Astrocyte (in vitro differentiated cells and primary cell): ENCODE results near the gene TBC1D14. TPM values are rescaled to one million over a fixed set of nuclear protein-coding genes. Genes with fewer than 3 reads are reported as not detected.

Source experiments
- DNase-seq: peaks from one replicate; pipeline ENCODE4 v3.0.0-alpha.2; 2010; ENCODE audit warnings: low read depth
- FAIRE-seq: peaks from 2 replicates; lab custom pipeline; 2011; peaks lifted over from hg19 to GRCh38; lab: Jason Lieb, UNC
- H2AFZ ChIP-seq: 2 replicates; pipeline ENCODE4 v1.6.0; 2012; ENCODE audit warnings: low read depth, low read length, inconsistent platforms
- H3K27ac ChIP-seq: 2 replicates; pipeline ENCODE4 v1.5.1; 2011; ENCODE audit warnings: low read depth, low read length, inconsistent platforms
- H3K27me3 ChIP-seq: 2 replicates; pipeline ENCODE4 v1.6.0; 2011; ENCODE audit warnings: low read length, inconsistent platforms; ENCODE audit not compliant: insufficient read depth
- H3K36me3 ChIP-seq: 2 replicates; pipeline ENCODE4 v1.5.1; 2011; ENCODE audit warnings: low read length, inconsistent platforms; ENCODE audit not compliant: insufficient read depth
- H3K4me1 ChIP-seq: 2 replicates; pipeline ENCODE4 v1.5.1; 2011; ENCODE audit warnings: low read length, inconsistent platforms; ENCODE audit not compliant: insufficient read depth
- H3K4me2 ChIP-seq: 2 replicates; pipeline ENCODE4 v1.6.0; 2012; ENCODE audit warnings: low read length, inconsistent platforms
- H3K4me3 ChIP-seq: 2 replicates; pipeline ENCODE4 v1.5.1; 2011; ENCODE audit warnings: low read depth, mild to moderate bottlenecking, low read length, inconsistent platforms; ENCODE audit not compliant: insufficient read depth
- H3K79me2 ChIP-seq: 2 replicates; pipeline ENCODE4 v1.6.0; 2012; ENCODE audit warnings: mild to moderate bottlenecking, low read length, inconsistent platforms; ENCODE audit not compliant: insufficient read depth
- H3K9ac ChIP-seq: 2 replicates; pipeline ENCODE4 v1.6.0; 2012; ENCODE audit warnings: mild to moderate bottlenecking, low read length, inconsistent platforms
- H3K9me3 ChIP-seq: 2 replicates; pipeline ENCODE4 v1.5.1; 2012; ENCODE audit warnings: low read depth, mild to moderate bottlenecking, low read length, inconsistent platforms; ENCODE audit not compliant: insufficient read depth
- H4K20me1 ChIP-seq: 2 replicates; pipeline ENCODE4 v1.6.0; 2012; ENCODE audit warnings: low read length, inconsistent platforms; ENCODE audit not compliant: insufficient read depth
- H3K27ac Mint-ChIP-seq: one replicate; pipeline ENCODE4 v1.8.0; 2021; ENCODE audit warnings: mild to moderate bottlenecking, mixed read lengths; ENCODE audit not compliant: unreplicated experiment
- H3K27me3 Mint-ChIP-seq: one replicate; pipeline ENCODE4 v1.8.0; 2021; ENCODE audit warnings: low read depth, mixed read lengths; ENCODE audit not compliant: unreplicated experiment
- H3K36me3 Mint-ChIP-seq: one replicate; pipeline ENCODE4 v1.8.0; 2021; ENCODE audit warnings: low read depth, mixed read lengths; ENCODE audit not compliant: unreplicated experiment
- H3K4me1 Mint-ChIP-seq: one replicate; pipeline ENCODE4 v1.8.0; 2021; ENCODE audit warnings: low read depth, mixed read lengths; ENCODE audit not compliant: unreplicated experiment
- H3K4me3 Mint-ChIP-seq: one replicate; pipeline ENCODE4 v1.8.0; 2021; ENCODE audit warnings: mild to moderate bottlenecking, moderate library complexity, mixed read lengths; ENCODE audit not compliant: unreplicated experiment
- H3K9me3 Mint-ChIP-seq: one replicate; pipeline ENCODE4 v1.8.0; 2021; ENCODE audit warnings: mild to moderate bottlenecking, mixed read lengths; ENCODE audit not compliant: unreplicated experiment
- CTCF ChIP-seq: IDR thresholded peaks from 2 replicates; pipeline ENCODE4 v1.5.1; 2011; ENCODE audit warnings: low read depth, mild to moderate bottlenecking, inconsistent platforms, low read length, moderate library complexity; ENCODE audit not compliant: insufficient read depth
- EZH2 ChIP-seq: IDR thresholded peaks from 2 replicates; pipeline ENCODE4 v1.6.1; 2012; ENCODE audit warnings: mild to moderate bottlenecking, low read length, inconsistent platforms; ENCODE audit not compliant: insufficient read depth
- total RNA-seq: library from RNA; stranded (reverse); gene quantifications from 2 replicates; pipeline ENCODE4 v1.2.1, GENCODE V29; 2021

TBC1D14 gene
- total RNA-seq, 1 donor from 2014 or later: 30.4 TPM

- no peak overlapping the region for H3K4me3 Mint-ChIP-seq
- no peak overlapping the region for H3K27ac ChIP-seq
- peaks cover 23% of the 10 kb centered on the region for H3K4me1 Mint-ChIP-seq
- H3K36me3 Mint-ChIP-seq: peaks cover 37% of the 10 kb centered on the region
- H3K36me3 ChIP-seq: peaks cover 49% of the 10 kb centered on the region
- TF ChIP-seq CTCF (no peak), EZH2 (no peak)
- no peaks in the 10 kb centered on the region for H3K9me3 ChIP-seq
- H3K9me3 Mint-ChIP-seq: peaks cover 1% of the 10 kb centered on the region
- no peak overlapping the region for H3K9ac ChIP-seq
- peak; percentile 55 for DNase-seq
- no peaks in the 10 kb centered on the region for H3K27me3 ChIP-seq
- peaks cover 25% of the 10 kb centered on the region for H4K20me1 ChIP-seq
- H3K4me2 ChIP-seq: no peak overlapping the region
- H2AFZ ChIP-seq: no peak overlapping the region
- no peak for FAIRE-seq
- H3K4me3 ChIP-seq: no peak overlapping the region
- no peaks in the 10 kb centered on the region for H3K79me2 ChIP-seq
- H3K27me3 Mint-ChIP-seq: no peaks in the 10 kb centered on the region
- peak overlapping the region; percentile 75 for H3K27ac Mint-ChIP-seq
- no peaks in the 10 kb centered on the region for H3K4me1 ChIP-seq
Measured at GRCh38 chr4:6878451-6879059, 31.1 kb upstream of the TBC1D14 start.

- Mint-ChIP-seq H3K4me1 (peaks cover 27% of the 10 kb centered on the region), H3K27me3 (no peaks in the 10 kb centered on the region), H3K4me3 (no peak overlapping the region), H3K36me3 (peaks cover 35% of the 10 kb centered on the region), H3K9me3 (peaks cover 1% of the 10 kb centered on the region), H3K27ac (peak overlapping the region; percentile 64)
- H3K27ac ChIP-seq: no peak overlapping the region
- no peaks in the 10 kb centered on the region for H3K79me2 ChIP-seq
- peaks cover 36% of the 10 kb centered on the region for H3K36me3 ChIP-seq
- no peak for DNase-seq
- no peak overlapping the region for H3K4me3 ChIP-seq
- peaks cover 5% of the 10 kb centered on the region for H4K20me1 ChIP-seq
- no peak overlapping the region for H3K4me2 ChIP-seq
- FAIRE-seq: no peak
- no peak overlapping the region for H2AFZ ChIP-seq
- peaks cover 3% of the 10 kb centered on the region for H3K4me1 ChIP-seq
- no peaks in the 10 kb centered on the region for H3K9me3 ChIP-seq
- no peak overlapping the region for H3K9ac ChIP-seq
- no peaks in the 10 kb centered on the region for H3K27me3 ChIP-seq
- TF ChIP-seq EZH2 (no peak), CTCF (no peak)
Measured at GRCh38 chr4:6880691-6881090, 28.9 kb upstream of the TBC1D14 start.

- Histone ChIP-seq H3K4me2 (no peak overlapping the region), H3K27ac (no peak overlapping the region), H3K4me3 (no peak overlapping the region), H2AFZ (no peak overlapping the region), H3K4me1 (peaks cover 13% of the 10 kb centered on the region), H3K27me3 (no peaks in the 10 kb centered on the region), H3K36me3 (peaks cover 28% of the 10 kb centered on the region), H3K9me3 (no peaks in the 10 kb centered on the region), H3K79me2 (no peaks in the 10 kb centered on the region), H3K9ac (no peak overlapping the region), H4K20me1 (no peaks in the 10 kb centered on the region)
- Mint-ChIP-seq H3K36me3 (peaks cover 33% of the 10 kb centered on the region), H3K9me3 (no peaks in the 10 kb centered on the region), H3K27ac (no peak overlapping the region), H3K27me3 (no peaks in the 10 kb centered on the region), H3K4me3 (no peak overlapping the region), H3K4me1 (peaks cover 30% of the 10 kb centered on the region)
- DNase-seq: no peak
- no peak for FAIRE-seq
- no peak for TF ChIP-seq CTCF
Measured at GRCh38 chr4:6881908-6882307, 27.7 kb upstream of the TBC1D14 start.
